H9 (cell line): Measurements from ENCODE around the gene ALG11. TPM values are rescaled to one million over a fixed set of nuclear protein-coding genes. Genes with fewer than 3 reads are reported as not detected.

Source experiments
- DNase-seq: peaks from one replicate; pipeline ENCODE4 v3.0.0-alpha.2; 2017
- H2AFZ ChIP-seq: one replicate; pipeline ENCODE4 v1.6.1; 2013; ENCODE audit warnings: mild to moderate bottlenecking, low read length, control low read depth, moderate library complexity
- H2AK5ac ChIP-seq: 2 replicates; pipeline ENCODE4 v1.6.1; 2013; ENCODE audit warnings: low read length, control low read depth, mixed read lengths; ENCODE audit not compliant: insufficient read length
- H2BK120ac ChIP-seq: one replicate; pipeline ENCODE4 v1.6.1; 2013; ENCODE audit warnings: low read depth, mild to moderate bottlenecking, low read length, control low read depth, inconsistent platforms; ENCODE audit not compliant: poor library complexity, severe bottlenecking
- H2BK12ac ChIP-seq: 2 replicates; pipeline ENCODE4 v1.6.1; 2013; ENCODE audit warnings: low read length, control low read depth, mixed read lengths, low read depth; ENCODE audit not compliant: insufficient read length
- H2BK15ac ChIP-seq: 2 replicates; pipeline ENCODE4 v1.6.1; 2013; ENCODE audit warnings: low read depth, low read length, control low read depth
- H2BK20ac ChIP-seq: one replicate; pipeline ENCODE4 v1.6.1; 2013; ENCODE audit warnings: low read depth, mild to moderate bottlenecking, low read length, control low read depth, inconsistent platforms; ENCODE audit not compliant: poor library complexity, severe bottlenecking
- H2BK5ac ChIP-seq: 2 replicates; pipeline ENCODE4 v1.6.1; 2013; ENCODE audit warnings: low read length, control low read depth, mixed read lengths; ENCODE audit not compliant: insufficient read length
- H3K14ac ChIP-seq: 2 replicates; pipeline ENCODE4 v1.6.1; 2013; ENCODE audit warnings: low read length, control low read depth; ENCODE audit not compliant: insufficient read depth
- H3K18ac ChIP-seq: 2 replicates; pipeline ENCODE4 v1.6.1; 2013; ENCODE audit warnings: low read depth, mild to moderate bottlenecking, mixed read lengths, low read length, control low read depth; ENCODE audit not compliant: insufficient read length
- H3K23ac ChIP-seq: 2 replicates; pipeline ENCODE4 v1.6.1; 2013; ENCODE audit warnings: low read length, control low read depth, mixed read lengths, low read depth; ENCODE audit not compliant: insufficient read length
- H3K23me2 ChIP-seq: 2 replicates; pipeline ENCODE4 v1.6.1; 2013; ENCODE audit warnings: low read depth, mild to moderate bottlenecking, mixed read lengths, low read length, control low read depth; ENCODE audit not compliant: insufficient read length, poor library complexity, severe bottlenecking
- H3K27ac ChIP-seq: 2 replicates; pipeline ENCODE4 v1.5.1; 2013; ENCODE audit warnings: low read length, control low read depth, mixed read lengths, low read depth; ENCODE audit not compliant: insufficient read length
- H3K27me3 ChIP-seq: 2 replicates; pipeline ENCODE4 v1.6.1; 2013; ENCODE audit warnings: low read length, control low read depth, inconsistent platforms; ENCODE audit not compliant: insufficient read depth
- H3K4ac ChIP-seq: 2 replicates; pipeline ENCODE4 v1.6.1; 2013; ENCODE audit warnings: low read depth, mild to moderate bottlenecking, control low read depth, inconsistent platforms, low read length, moderate library complexity
- H3K4me1 ChIP-seq: 2 replicates; pipeline ENCODE4 v1.6.1; 2013; ENCODE audit warnings: low read length, control low read depth, inconsistent platforms; ENCODE audit not compliant: insufficient read depth
- H3K4me2 ChIP-seq: 2 replicates; pipeline ENCODE4 v1.6.1; 2013; ENCODE audit warnings: low read length, control low read depth, mixed read lengths; ENCODE audit not compliant: insufficient read length, insufficient read depth
- H3K56ac ChIP-seq: 2 replicates; pipeline ENCODE4 v1.6.1; 2013; ENCODE audit warnings: low read depth, mild to moderate bottlenecking, mixed read lengths, low read length, control low read depth; ENCODE audit not compliant: insufficient read length
- H3K79me1 ChIP-seq: 2 replicates; pipeline ENCODE4 v1.6.1; 2013; ENCODE audit warnings: low read depth, mild to moderate bottlenecking, moderate library complexity, low read length, control low read depth, inconsistent platforms; ENCODE audit not compliant: insufficient read depth, poor library complexity, severe bottlenecking
- H3K79me2 ChIP-seq: 2 replicates; pipeline ENCODE4 v1.6.1; 2013; ENCODE audit warnings: low read length, control low read depth, inconsistent platforms; ENCODE audit not compliant: insufficient read depth
- H3K9ac ChIP-seq: 2 replicates; pipeline ENCODE4 v1.6.1; 2013; ENCODE audit warnings: low read length, control low read depth, mixed read lengths; ENCODE audit not compliant: insufficient read length; ENCODE audit errors: extremely low read depth
- H3K9me3 ChIP-seq: one replicate; pipeline ENCODE4 v1.6.1; 2013; ENCODE audit warnings: low read depth, low read length, inconsistent platforms; ENCODE audit not compliant: control insufficient read depth
- H3T11ph ChIP-seq: one replicate; pipeline ENCODE4 v1.6.1; 2013; ENCODE audit warnings: mild to moderate bottlenecking, low read length, control low read depth, inconsistent platforms
- H4K20me1 ChIP-seq: one replicate; pipeline ENCODE4 v1.6.1; 2013; ENCODE audit not compliant: control insufficient read depth, insufficient read length, insufficient read depth
- H4K5ac ChIP-seq: 2 replicates; pipeline ENCODE4 v1.6.1; 2013; ENCODE audit warnings: low read depth, mild to moderate bottlenecking, mixed read lengths, low read length, control low read depth; ENCODE audit not compliant: insufficient read length
- H4K8ac ChIP-seq: replicated peaks from 2 replicates; pipeline ENCODE4 v1.6.1; 2013; ENCODE audit warnings: low read length, control low read depth, mixed read lengths, low read depth; ENCODE audit not compliant: insufficient read length
- H4K91ac ChIP-seq: 2 replicates; pipeline ENCODE4 v1.6.1; 2013; ENCODE audit warnings: low read depth, mild to moderate bottlenecking, moderate library complexity, mixed read lengths, low read length, control low read depth; ENCODE audit not compliant: insufficient read length
- H3K27ac Mint-ChIP-seq, 3 experiments: 2 replicates in 2 of 3; 3 replicates in 1 of 3; pipeline ENCODE4 v1.8.0; 2020 to 2021; ENCODE audit warnings: mixed read lengths in 3 of 3, mild to moderate bottlenecking in 1 of 3, moderate library complexity in 1 of 3
- H3K27me3 Mint-ChIP-seq: 2 replicates; pipeline ENCODE4 v1.8.0; 2021; ENCODE audit warnings: low read depth, mild to moderate bottlenecking, moderate library complexity, mixed read lengths
- H3K36me3 Mint-ChIP-seq, 3 experiments: 2 replicates in 2 of 3; 3 replicates in 1 of 3; pipeline ENCODE4 v1.8.0; 2020 to 2021; ENCODE audit warnings: low read depth in 3 of 3, mixed read lengths in 3 of 3; ENCODE audit not compliant: insufficient read depth in 1 of 3
- H3K4me1 Mint-ChIP-seq, 2 experiments: 2 replicates each; pipeline ENCODE4 v1.8.0; 2020; ENCODE audit warnings: mixed read lengths in 2 of 2
- H3K4me3 Mint-ChIP-seq, 2 experiments: 2 replicates in 1 of 2; 3 replicates in 1 of 2; pipeline ENCODE4 v1.8.0; 2020 to 2021; ENCODE audit warnings: mild to moderate bottlenecking in 2 of 2, mixed read lengths in 2 of 2, moderate library complexity in 1 of 2
- H3K9me3 Mint-ChIP-seq, 2 experiments: 2 replicates in 1 of 2; 3 replicates in 1 of 2; pipeline ENCODE4 v1.8.0; 2020; ENCODE audit warnings: mild to moderate bottlenecking in 2 of 2, mixed read lengths in 2 of 2, moderate library complexity in 1 of 2
- CTCF ChIP-seq: fragments of 200-600 bp; sonication (generic); conservative IDR thresholded peaks from 3 replicates; pipeline ENCODE4 v1.8.0; 2021; ENCODE audit warnings: antibody characterized with exemption, mild to moderate bottlenecking
- WGBS: extraction: QIAGEN DNeasy Blood & Tissue Kit; methylation state at CpG from one replicate; pipeline ENCODE4 v1.1.7; 2013; ENCODE audit warnings: missing lambda C conversion rate, low lambda C conversion rate, mixed read lengths; ENCODE audit not compliant: insufficient read length; ENCODE audit errors: extremely low coverage; 5-methylcytosine and 5-hydroxymethylcytosine counted together
- total RNA-seq: library from RNA; stranded (reverse); gene quantifications from 2 replicates; pipeline ENCODE4 v1.2.1, GENCODE V29; 2021

ALG11 gene
- total RNA-seq, 1 experiment from 2014 or later, result 46.6 TPM

DNA sequence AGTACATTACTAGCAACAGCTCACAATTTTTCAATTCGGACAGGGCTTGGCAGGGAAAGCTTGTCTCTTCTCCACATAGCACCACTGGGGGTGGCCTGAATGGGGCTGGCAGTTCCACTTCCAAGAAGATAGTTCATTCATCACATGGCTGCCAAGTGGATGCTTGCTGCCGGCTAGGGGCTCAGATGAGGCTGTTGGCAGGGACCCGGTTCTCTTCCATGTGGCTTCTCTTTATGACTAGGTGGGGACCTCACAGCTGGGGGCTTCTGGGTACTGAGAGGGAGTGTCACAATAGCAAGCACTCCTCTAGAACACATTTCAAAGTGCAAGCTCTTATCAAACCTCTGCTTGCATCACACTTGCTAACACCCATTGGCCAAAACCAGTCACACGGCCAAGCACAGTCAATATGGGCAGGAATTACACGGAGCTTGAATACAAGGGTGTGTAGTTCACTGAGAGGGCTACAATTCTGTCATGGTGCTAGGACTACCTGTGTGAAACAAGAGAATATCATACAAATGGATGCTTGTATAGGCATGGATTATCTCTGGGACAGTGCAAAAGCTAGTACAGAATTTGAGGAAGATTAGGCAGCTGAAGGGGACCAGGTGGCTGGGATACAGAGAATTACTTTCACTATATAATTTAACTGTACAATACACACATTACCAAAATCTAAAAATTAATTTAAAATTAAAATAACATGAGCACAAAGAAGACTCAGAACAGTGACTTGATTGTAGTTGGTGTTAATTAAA lies 33.2 kb upstream of the ALG11 start:
- Histone ChIP-seq H3K23ac (no peak overlapping the region), H3K4me1 (no peaks in the 10 kb centered on the region), H3K79me1 (no peaks in the 10 kb centered on the region), H2AFZ (no peak overlapping the region), H2BK5ac (no peak overlapping the region), H3K4ac (no peak overlapping the region), H3K14ac (no peak overlapping the region), H2BK20ac (no peak overlapping the region), H3T11ph (no peak overlapping the region), H2BK15ac (no peak overlapping the region), H4K5ac (no peak overlapping the region), H4K91ac (no peak overlapping the region), H2BK120ac (no peak overlapping the region), H4K8ac (no peak overlapping the region), H2AK5ac (no peak overlapping the region), H3K4me2 (no peak overlapping the region), H3K27ac (no peak overlapping the region), H3K18ac (no peak overlapping the region), H3K27me3 (no peaks in the 10 kb centered on the region), H3K79me2 (no peaks in the 10 kb centered on the region), H3K23me2 (no peaks in the 10 kb centered on the region), H2BK12ac (no peak overlapping the region), H3K56ac (no peak overlapping the region), H4K20me1 (no peaks in the 10 kb centered on the region), H3K9me3 (no peaks in the 10 kb centered on the region), H3K9ac (no peak overlapping the region)
- TF ChIP-seq CTCF, result no peak
- H3K9me3 Mint-ChIP-seq, result 0 out of 5 replicates have a peak, but pooled peaks cover 0 to 2% of the 10 kb centered on the region in 2 experiments
- peaks cover 6 to 10% of the 10 kb centered on the region in 2 experiments for H3K4me1 Mint-ChIP-seq
- no peak overlapping the region for H3K27ac Mint-ChIP-seq
- DNase-seq, result no peak
- H3K36me3 Mint-ChIP-seq, result no peaks in the 10 kb centered on the region
- no peak overlapping the region for H3K4me3 Mint-ChIP-seq
- WGBS, result no CpG with 5 or more reads among the region's 5 CpGs
- H3K27me3 Mint-ChIP-seq, result no peaks in the 10 kb centered on the region
